Testis (tissue), 3 donors: ENCODE results near the gene PLXND1. TPM values are rescaled to one million over a fixed set of nuclear protein-coding genes. Genes with fewer than 3 reads are reported as not detected.

Experiments used
- DNase-seq: peaks from one replicate; pipeline ENCODE4 v3.0.0-alpha.2; 2019
- H3K27ac ChIP-seq, 2 donors: fragments of 200-600 bp; sonication (generic); one replicate each; pipeline ENCODE4 v1.5.1; 2019
- H3K27me3 ChIP-seq: fragments of 200-600 bp; sonication (generic); one replicate; pipeline ENCODE4 v1.5.1; 2019
- H3K36me3 ChIP-seq: fragments of 200-600 bp; sonication (generic); one replicate; pipeline ENCODE4 v1.5.1; 2017; ENCODE audit warnings: low read depth; ENCODE audit errors: missing control alignments
- H3K4me1 ChIP-seq: fragments of 200-600 bp; sonication (generic); one replicate; pipeline ENCODE4 v1.5.1; 2019
- H3K4me3 ChIP-seq, 2 donors: fragments of 200-600 bp; sonication (generic); one replicate each; pipeline ENCODE4 v1.5.1; 2017 to 2019
- H3K9me3 ChIP-seq: fragments of 200-600 bp; sonication (generic); one replicate; pipeline ENCODE4 v1.5.1; 2017
- CTCF ChIP-seq, 3 experiments: fragments of 450-650 bp in 2 of 3; fragments of 200-600 bp in 1 of 3; sonication (generic) in 1 of 3; IDR thresholded peaks; one replicate each; pipeline ENCODE4 v1.5.1; 2016 to 2019; ENCODE audit warnings: antibody characterized with exemption in 3 of 3, mild to moderate bottlenecking in 2 of 3, moderate library complexity in 1 of 3
- POLR2A ChIP-seq: fragments of 450-650 bp; IDR thresholded peaks from one replicate; pipeline ENCODE4 v1.6.1; 2017; ENCODE audit warnings: antibody characterized with exemption, mild to moderate bottlenecking, moderate library complexity
- WGBS, 2 donors: methylation state at CpG; one replicate each; pipeline ENCODE4 v1.1.5; 2018; 5-methylcytosine and 5-hydroxymethylcytosine counted together
- intact Hi-C: fragments of 100-400 bp; cut with DNase I; formaldehyde crosslinking; loops from one replicate; pipeline ENCODE4 v1.15.1; 2023; ENCODE audit warnings: low total_unique reads
- polyA plus RNA-seq: library from polyadenylated mRNA; stranded (reverse); fragments of 350-450 nt; fragmentation: Illumina TruSeq; extraction: RNeasy Lipid Tissue Mini Kit (QIAGEN cat#74804); gene quantifications from one replicate; pipeline ENCODE4 v1.2.3, GENCODE V29; 2014; ENCODE audit warnings: low read depth, low replicate concordance; ENCODE audit not compliant: insufficient read depth
- total RNA-seq, 2 donors: library from RNA; depleted of rRNA; stranded (reverse); fragments of >200 nt; gene quantifications; one replicate each; pipeline ENCODE4 v1.2.3, GENCODE V29; 2016

The PLXND1 gene
- total and polyA plus RNA-seq, 3 donors from 2014 or later: 50.2 to 87.8 (median 69.2) TPM

DNA sequence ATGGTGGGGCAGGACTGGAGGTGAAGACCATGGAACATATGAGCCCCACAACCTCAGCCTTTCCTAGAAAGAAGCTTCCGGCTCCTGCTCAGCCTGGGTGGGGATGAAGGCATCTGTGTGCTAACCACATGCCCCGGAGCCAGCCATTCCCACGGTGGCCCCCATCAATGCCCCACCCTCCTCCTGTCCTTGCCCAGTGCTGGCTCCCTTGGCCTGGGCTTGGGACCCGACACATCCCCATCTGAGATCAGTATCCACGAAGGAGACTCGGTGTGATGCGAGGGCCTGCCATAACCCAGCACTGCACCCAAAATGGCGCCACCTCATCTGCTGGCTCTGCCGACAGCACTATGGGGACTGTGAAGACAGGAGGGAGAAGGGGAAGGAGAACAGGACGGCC lies 16.5 kb upstream of the PLXND1 start:
- no peaks in the 10 kb centered on the region for H3K9me3 ChIP-seq
- peak overlapping the region in 1 of 2 donors; percentile 78 for H3K27ac ChIP-seq
- TF ChIP-seq POLR2A (no peak), CTCF (IDR thresholded peaks at IDR 0.05) (no peak)
- no peak for DNase-seq
- H3K4me3 ChIP-seq: no peak overlapping the region
- WGBS, 2 donors: 83% methylated on average over 10 of the region's 10 CpGs; no CpG with 5 or more reads in 1 of the 2 donors
- H3K36me3 ChIP-seq: no peaks in the 10 kb centered on the region
- intact Hi-C loops: no loop called here
- peaks cover 46% of the 10 kb centered on the region for H3K4me1 ChIP-seq
- H3K27me3 ChIP-seq: no peaks in the 10 kb centered on the region

DNA sequence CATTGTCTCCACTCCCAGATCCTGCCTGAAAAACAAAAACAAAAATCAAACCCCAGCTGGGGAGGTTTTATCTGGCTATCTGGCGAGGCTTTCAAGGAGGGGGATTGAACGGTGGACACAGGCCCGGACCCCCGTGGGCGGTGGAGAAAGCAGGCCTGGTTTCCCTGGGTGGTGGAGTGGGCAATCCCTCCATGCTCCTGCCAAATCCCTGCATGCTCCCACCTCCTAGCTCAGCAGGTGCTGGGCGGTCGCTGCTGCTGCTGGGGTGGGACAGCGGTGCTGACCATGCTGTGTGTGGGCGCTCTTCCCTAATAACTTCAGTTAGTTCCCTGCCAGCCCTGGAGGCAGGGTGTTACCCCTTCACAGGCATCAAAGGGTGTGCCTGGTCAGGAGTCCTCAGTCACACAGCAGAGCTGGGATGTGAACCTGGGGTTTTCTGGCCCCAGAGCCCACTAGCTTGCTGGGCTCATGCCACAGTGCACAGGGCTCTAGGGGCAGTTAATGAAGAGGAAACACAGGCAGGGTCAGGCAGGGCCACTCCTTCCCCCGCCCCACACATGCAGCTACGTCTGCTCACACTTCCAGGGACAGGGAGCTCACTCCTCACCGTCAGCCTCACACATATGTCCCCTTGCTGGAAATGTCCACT lies 15.9 kb upstream of the PLXND1 start:
- H3K9me3 ChIP-seq: no peaks in the 10 kb centered on the region
- no peak for DNase-seq
- no peaks in the 10 kb centered on the region for H3K27me3 ChIP-seq
- H3K36me3 ChIP-seq: no peaks in the 10 kb centered on the region
- 22 to 55% methylated on average over 5 to 12 of the region's 12 CpGs for WGBS, 2 donors
- intact Hi-C loops: no loop called here
- TF ChIP-seq POLR2A (no peak), CTCF (IDR thresholded peaks at IDR 0.05) (no peak)
- H3K4me3 ChIP-seq: no peak overlapping the region
- peaks cover 46% of the 10 kb centered on the region for H3K4me1 ChIP-seq
- no peak overlapping the region for H3K27ac ChIP-seq

GRCh38 chr3:129621626-129622225 lies 15.2 kb upstream of the PLXND1 start:
- H3K4me3 ChIP-seq: no peak overlapping the region
- H3K27me3 ChIP-seq: no peaks in the 10 kb centered on the region
- H3K9me3 ChIP-seq: no peaks in the 10 kb centered on the region
- no peak for DNase-seq
- WGBS, 2 donors: 67 to 70% methylated on average over 14 of the region's 14 CpGs
- intact Hi-C loops: no loop called here
- TF ChIP-seq POLR2A (no peak), CTCF (IDR thresholded peaks at IDR 0.05) (no peak)
- H3K36me3 ChIP-seq: no peaks in the 10 kb centered on the region
- no peak overlapping the region for H3K27ac ChIP-seq
- peaks cover 46% of the 10 kb centered on the region for H3K4me1 ChIP-seq

GRCh38 chr3:129620828-129621559 lies 14.5 kb upstream of the PLXND1 start:
- peaks cover 45% of the 10 kb centered on the region for H3K4me1 ChIP-seq
- 77 to 79% methylated on average over 6 to 18 of the region's 18 CpGs for WGBS, 2 donors
- H3K4me3 ChIP-seq: no peak overlapping the region
- intact Hi-C loops: no loop called here
- H3K9me3 ChIP-seq: no peaks in the 10 kb centered on the region
- TF ChIP-seq POLR2A: no peak
- no peak for TF ChIP-seq CTCF (IDR thresholded peaks at IDR 0.05)
- no peaks in the 10 kb centered on the region for H3K27me3 ChIP-seq
- no peak for DNase-seq
- H3K27ac ChIP-seq: no peak overlapping the region
- H3K36me3 ChIP-seq: no peaks in the 10 kb centered on the region
